Measurements from ENCODE around the gene ITGBL1.

- TF ChIP-seq CTCF (IDR thresholded peaks at IDR 0.05) (no peak), POLR2A (IDR thresholded peaks at IDR 0.05) (no peak), EP300 (IDR thresholded peaks at IDR 0.05) (no peak)
Measured at GRCh38 chr13:101516262-101516661, 63.8 kb downstream of the ITGBL1 start.

Measured in ovary (tissue), 3 donors.